OCI-LY7 (cell line): ENCODE data around the gene ACAN. TPM values are rescaled to one million over a fixed set of nuclear protein-coding genes. Genes with fewer than 3 reads are reported as not detected.

Source experiments
- BruUV-seq: library from RNA; stranded (reverse); fragments of 400-500 nt; replicated peaks from 2 replicates; lab custom pipeline; 2021; lab: Mats Ljungman, UMichigan
- CTCF ChIA-PET: fragments of 300-600 bp; sonication (Branson Sonifier 250); formaldehyde crosslinking; loops from one replicate; lab custom pipeline; 2022; ENCODE audit warnings: antibody characterized with exemption; ENCODE audit not compliant: unreplicated experiment; lab: Charles Lee
- POLR2A ChIA-PET: fragments of 300-600 bp; sonication (Branson Sonifier 250); formaldehyde crosslinking; loops from one replicate; lab custom pipeline; 2022; ENCODE audit warnings: antibody characterized with exemption; lab: Charles Lee
- DNase-seq: peaks from one replicate; pipeline ENCODE4 v3.0.0-alpha.2; 2015; ENCODE audit warnings: low spot score
- H2AFZ ChIP-seq: fragments of 200-600 bp; sonication (generic), shearing (Covaris generic); 2 replicates; pipeline ENCODE4 v1.6.1; 2014; ENCODE audit warnings: mild to moderate bottlenecking, antibody characterized with exemption, low read length, moderate library complexity
- H3K27ac ChIP-seq: fragments of 200-600 bp; sonication (generic); 2 replicates; pipeline ENCODE4 v1.5.1; 2014; ENCODE audit warnings: mixed run types, low read depth, mild to moderate bottlenecking, moderate library complexity, low read length, inconsistent platforms; ENCODE audit not compliant: poor library complexity, severe bottlenecking
- H3K36me3 ChIP-seq: fragments of 200-600 bp; sonication (generic); 2 replicates; pipeline ENCODE4 v1.6.1; 2014; ENCODE audit warnings: mild to moderate bottlenecking, antibody characterized with exemption, low read length, moderate library complexity, mixed read lengths; ENCODE audit not compliant: insufficient read depth
- H3K4me1 ChIP-seq: fragments of 200-600 bp; sonication (generic); 2 replicates; pipeline ENCODE4 v1.5.1; 2014; ENCODE audit warnings: mild to moderate bottlenecking, low read length; ENCODE audit not compliant: insufficient read depth, poor library complexity, severe bottlenecking
- H3K4me2 ChIP-seq: fragments of 200-600 bp; sonication (generic); 2 replicates; pipeline ENCODE4 v1.6.1; 2014; ENCODE audit warnings: mild to moderate bottlenecking, low read length
- H3K4me3 ChIP-seq: fragments of 200-600 bp; sonication (generic); 2 replicates; pipeline ENCODE4 v1.5.1; 2014; ENCODE audit warnings: mild to moderate bottlenecking, low read depth, low read length; ENCODE audit not compliant: poor library complexity, severe bottlenecking
- H3K79me2 ChIP-seq: fragments of 200-600 bp; sonication (generic); 2 replicates; pipeline ENCODE4 v1.6.1; 2016; ENCODE audit warnings: low read depth, mild to moderate bottlenecking, low read length, moderate library complexity, mixed read lengths; ENCODE audit not compliant: insufficient read depth
- H3K9me2 ChIP-seq: fragments of 200-600 bp; sonication (generic); 2 replicates; pipeline ENCODE4 v1.6.1; 2016; ENCODE audit warnings: mild to moderate bottlenecking, low read length, mixed read lengths; ENCODE audit not compliant: insufficient read depth
- H3K9me3 ChIP-seq: fragments of 200-600 bp; sonication (generic); 2 replicates; pipeline ENCODE4 v1.6.1; 2014; ENCODE audit warnings: mild to moderate bottlenecking, mixed run types, low read length, mixed read lengths
- H4K20me1 ChIP-seq: fragments of 200-600 bp; sonication (generic); 2 replicates; pipeline ENCODE4 v1.6.1; 2014; ENCODE audit warnings: mild to moderate bottlenecking, antibody characterized with exemption, low read length, moderate library complexity, mixed read lengths; ENCODE audit not compliant: insufficient read depth
- CTCF ChIP-seq: fragments of 200-600 bp; sonication (generic); conservative IDR thresholded peaks from 2 replicates; pipeline ENCODE4 v1.5.1; 2014; ENCODE audit warnings: mild to moderate bottlenecking, antibody characterized with exemption, low read length, moderate library complexity, mixed read lengths
- EZH2phosphoT487 ChIP-seq: fragments of 200-600 bp; sonication (generic); IDR thresholded peaks from 2 replicates; pipeline ENCODE4 v1.6.1; 2018; ENCODE audit warnings: low read depth, borderline replicate concordance, mild to moderate bottlenecking, mixed run types, antibody characterized with exemption, low read length, moderate library complexity, mixed read lengths
- intact Hi-C: fragments of 100-400 bp; cut with micrococcal nuclease; formaldehyde crosslinking; loops from one replicate; pipeline ENCODE4 v1.10.0; 2022; ENCODE audit not compliant: unreplicated experiment
- total RNA-seq, 2 experiments: library from RNA; depleted of rRNA in 1 of 2; stranded (reverse); fragments of >200 nt in 1 of 2; shearing (Covaris generic) in 1 of 2; gene quantifications; 2 replicates each; pipeline ENCODE4 v1.2.3, GENCODE V29; 2014 to 2022

Gene ACAN
- total RNA-seq, 2 experiments from 2014 or later, result not detected

GRCh38 chr15:88847144-88847543 lies 43.9 kb downstream of the ACAN start:
- intact Hi-C loops, result no loop called here
- H3K4me3 ChIP-seq, result no peak overlapping the region
- H3K4me1 ChIP-seq, result no peaks in the 10 kb centered on the region
- no peaks in the 10 kb centered on the region for H3K79me2 ChIP-seq
- H4K20me1 ChIP-seq, result no peaks in the 10 kb centered on the region
- H2AFZ ChIP-seq, result no peak overlapping the region
- ChIA-PET CTCF (no interaction called here), POLR2A (no interaction called here)
- no peaks in the 10 kb centered on the region for H3K9me2 ChIP-seq
- no peak overlapping the region for H3K27ac ChIP-seq
- no peak for DNase-seq
- H3K4me2 ChIP-seq, result no peak overlapping the region
- no peaks in the 10 kb centered on the region for H3K36me3 ChIP-seq
- no peak for TF ChIP-seq CTCF
- no peak for TF ChIP-seq EZH2phosphoT487
- BruUV-seq, result no TSS peak
- H3K9me3 ChIP-seq, result no peaks in the 10 kb centered on the region

- no peak overlapping the region for H3K4me2 ChIP-seq
- H3K4me3 ChIP-seq, result no peak overlapping the region
- no peaks in the 10 kb centered on the region for H3K79me2 ChIP-seq
- no peaks in the 10 kb centered on the region for H4K20me1 ChIP-seq
- TF ChIP-seq EZH2phosphoT487, result no peak
- TF ChIP-seq CTCF, result no peak
- ChIA-PET POLR2A (no interaction called here), CTCF (no interaction called here)
- no peaks in the 10 kb centered on the region for H3K9me3 ChIP-seq
- intact Hi-C loops, result no loop called here
- no peak overlapping the region for H3K27ac ChIP-seq
- no peaks in the 10 kb centered on the region for H3K9me2 ChIP-seq
- no peaks in the 10 kb centered on the region for H3K4me1 ChIP-seq
- DNase-seq, result no peak
- no TSS peak for BruUV-seq
- H3K36me3 ChIP-seq, result no peaks in the 10 kb centered on the region
- H2AFZ ChIP-seq, result no peak overlapping the region
Observed at GRCh38 chr15:88848203-88848602, 45.0 kb downstream of the ACAN start.

- intact Hi-C loops, result no loop called here
- Histone ChIP-seq H4K20me1 (no peaks in the 10 kb centered on the region), H3K9me2 (no peaks in the 10 kb centered on the region), H3K4me1 (no peaks in the 10 kb centered on the region), H3K36me3 (no peaks in the 10 kb centered on the region), H2AFZ (no peak overlapping the region), H3K4me3 (no peak overlapping the region), H3K9me3 (no peaks in the 10 kb centered on the region), H3K4me2 (no peak overlapping the region), H3K79me2 (no peaks in the 10 kb centered on the region), H3K27ac (no peak overlapping the region)
- ChIA-PET POLR2A (interaction anchor here (0.6 kb wide), 1 partner anchor 115 kb away, joined by 3 read pairs; no protein-coding TSS in a partner anchor), CTCF (no interaction called here)
- DNase-seq, result no peak
- TF ChIP-seq EZH2phosphoT487 (no peak), CTCF (no peak)
- no TSS peak for BruUV-seq
Observed at GRCh38 chr15:88849376-88850072, 46.3 kb downstream of the ACAN start.
